HL-60/S4 treated with retinoic acid at 250 ng/mL for 4 days and 3 days (cell line): Measurements from ENCODE around the gene EEFSEC.

Source experiments
- in situ Hi-C: fragments of 300-500 bp; cut with MboI; formaldehyde crosslinking; loops from 2 replicates; pipeline ENCODE4 v1.7.0; 2022; ENCODE audit warnings: low sequenced_read_pairs

Gene EEFSEC

GRCh38 chr3:128237348-128238183 is 84.3 kb downstream of the EEFSEC start:
- in situ Hi-C loops: no loop called here

GRCh38 chr3:128238184-128238489 is 84.9 kb downstream of the EEFSEC start:
- in situ Hi-C loops: no loop called here

- in situ Hi-C loops: no loop called here
Observed at GRCh38 chr3:128239304-128239703, 86.0 kb downstream of the EEFSEC start.

- in situ Hi-C loops: no loop called here
Observed at GRCh38 chr3:128240232-128240631, 87.0 kb downstream of the EEFSEC start.

- in situ Hi-C loops: no loop called here
Observed at GRCh38 chr3:128241741-128242140, 88.5 kb downstream of the EEFSEC start.

- in situ Hi-C loops: no loop called here
Observed at GRCh38 chr3:128242818-128243601, 89.7 kb downstream of the EEFSEC start.

GRCh38 chr3:128243602-128244504 is 90.6 kb downstream of the EEFSEC start:
- in situ Hi-C loops: no loop called here

- in situ Hi-C loops: no loop called here
Observed at GRCh38 chr3:128245460-128245859, 92.2 kb downstream of the EEFSEC start.

- in situ Hi-C loops: no loop called here
Observed at GRCh38 chr3:128247666-128248409, 94.6 kb downstream of the EEFSEC start.

GRCh38 chr3:128252083-128252482 is 98.8 kb downstream of the EEFSEC start:
- in situ Hi-C loops: no loop called here

GRCh38 chr3:128253150-128253549 is 99.9 kb downstream of the EEFSEC start:
- in situ Hi-C loops: no loop called here

GRCh38 chr3:128254066-128254590 is 100.8 kb downstream of the EEFSEC start:
- in situ Hi-C loops: no loop called here

- in situ Hi-C loops: no loop called here
Observed at GRCh38 chr3:128254967-128255366, 101.7 kb downstream of the EEFSEC start.

- in situ Hi-C loops: no loop called here
Observed at GRCh38 chr3:128256131-128256530, 102.8 kb downstream of the EEFSEC start.

- in situ Hi-C loops: no loop called here
Observed at GRCh38 chr3:128257632-128258031, 104.4 kb downstream of the EEFSEC start.

- in situ Hi-C loops: no loop called here
Observed at GRCh38 chr3:128260275-128260674, 107.0 kb downstream of the EEFSEC start.

GRCh38 chr3:128262457-128262856 is 109.2 kb downstream of the EEFSEC start:
- in situ Hi-C loops: no loop called here

GRCh38 chr3:128263118-128263517 is 109.8 kb downstream of the EEFSEC start:
- in situ Hi-C loops: no loop called here

GRCh38 chr3:128263946-128264345 is 110.7 kb downstream of the EEFSEC start:
- in situ Hi-C loops: no loop called here

- in situ Hi-C loops: no loop called here
Observed at GRCh38 chr3:128266453-128266852, 113.2 kb downstream of the EEFSEC start.
